Pons (tissue), 1 donor: ENCODE measurements around the gene KANTR.
A peak's percentile ranks its signal among the peaks of the same experiment; 100 is the strongest.

Source experiments
- DNase-seq: peaks from one replicate; pipeline ENCODE4 v3.0.0-alpha.2; 2016; ENCODE audit warnings: low spot score

The KANTR gene

DNA sequence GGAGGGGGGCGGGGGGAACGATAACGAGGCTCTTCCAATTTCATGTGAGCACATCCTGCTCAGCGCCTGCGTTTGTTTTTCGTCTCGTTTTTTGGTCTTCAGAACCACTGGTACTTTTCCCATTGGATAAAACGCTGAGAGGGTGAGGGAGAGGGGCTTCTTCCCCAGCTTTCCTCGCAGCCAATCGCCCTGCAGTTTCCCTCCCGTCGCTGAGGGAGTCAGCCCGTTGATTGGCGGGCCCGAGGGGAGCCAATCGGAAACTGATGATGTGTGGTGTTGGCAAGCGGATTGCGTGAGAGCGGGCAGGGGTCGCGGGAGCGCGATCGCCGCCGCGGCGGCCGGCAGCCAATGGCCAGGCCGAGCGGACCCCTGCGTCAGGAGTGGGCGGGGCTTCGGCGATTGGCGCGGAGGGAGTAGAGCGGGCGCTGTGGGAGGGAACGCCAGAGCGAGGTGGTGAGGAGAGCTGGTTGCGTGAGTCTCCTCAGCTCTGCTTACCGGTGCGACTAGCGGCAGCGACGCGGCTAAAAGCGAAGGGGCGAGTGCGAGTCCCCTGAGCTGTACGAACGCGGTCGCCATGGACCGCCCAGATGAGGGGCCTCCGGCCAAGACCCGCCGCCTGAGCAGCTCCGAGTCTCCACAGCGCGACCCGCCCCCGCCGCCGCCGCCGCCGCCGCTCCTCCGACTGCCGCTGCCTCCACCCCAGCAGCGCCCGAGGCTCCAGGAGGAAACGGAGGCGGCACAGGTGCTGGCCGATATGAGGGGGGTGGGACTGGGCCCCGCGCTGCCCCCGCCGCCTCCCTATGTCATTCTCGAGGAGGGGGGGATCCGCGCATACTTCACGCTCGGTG is 11.8 kb upstream of the KANTR start, which contains the start of gene TSPYL2:
Gene TSPYL2, plus strand, starts transcription at position 443 of the 848 bp plus-strand sequence. Its CDS starts 132 bp downstream, at position 575.
- DNase-seq: peak; percentile 95

DNA sequence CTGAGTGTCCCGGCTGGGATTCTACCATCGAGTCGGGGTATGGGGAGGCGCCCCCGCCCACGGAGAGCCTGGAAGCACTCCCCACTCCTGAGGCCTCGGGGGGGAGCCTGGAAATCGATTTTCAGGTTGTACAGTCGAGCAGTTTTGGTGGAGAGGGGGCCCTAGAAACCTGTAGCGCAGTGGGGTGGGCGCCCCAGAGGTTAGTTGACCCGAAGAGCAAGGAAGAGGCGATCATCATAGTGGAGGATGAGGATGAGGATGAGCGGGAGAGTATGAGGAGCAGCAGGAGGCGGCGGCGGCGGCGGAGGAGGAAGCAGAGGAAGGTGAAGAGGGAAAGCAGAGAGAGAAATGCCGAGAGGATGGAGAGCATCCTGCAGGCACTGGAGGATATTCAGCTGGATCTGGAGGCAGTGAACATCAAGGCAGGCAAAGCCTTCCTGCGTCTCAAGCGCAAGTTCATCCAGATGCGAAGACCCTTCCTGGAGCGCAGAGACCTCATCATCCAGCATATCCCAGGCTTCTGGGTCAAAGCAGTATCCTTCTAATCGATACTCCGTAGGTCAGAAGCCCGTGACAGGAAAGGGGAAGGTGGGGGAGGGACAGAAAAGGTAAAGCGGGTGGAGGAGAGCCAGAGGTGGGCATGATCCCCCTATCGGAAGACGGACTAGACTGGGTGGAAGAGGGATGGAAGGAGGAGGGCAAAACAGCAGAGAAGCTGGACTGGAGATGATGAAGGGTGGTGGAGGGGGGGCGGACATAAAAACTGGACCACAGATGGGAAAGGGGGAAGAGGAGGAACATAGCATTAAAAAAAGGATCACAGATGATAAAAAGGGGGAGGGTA is 10.9 kb upstream of the KANTR start:
- DNase-seq: no peak

GRCh38 chrX:53084043-53084570 is 9.8 kb upstream of the KANTR start:
- no peak for DNase-seq

DNA sequence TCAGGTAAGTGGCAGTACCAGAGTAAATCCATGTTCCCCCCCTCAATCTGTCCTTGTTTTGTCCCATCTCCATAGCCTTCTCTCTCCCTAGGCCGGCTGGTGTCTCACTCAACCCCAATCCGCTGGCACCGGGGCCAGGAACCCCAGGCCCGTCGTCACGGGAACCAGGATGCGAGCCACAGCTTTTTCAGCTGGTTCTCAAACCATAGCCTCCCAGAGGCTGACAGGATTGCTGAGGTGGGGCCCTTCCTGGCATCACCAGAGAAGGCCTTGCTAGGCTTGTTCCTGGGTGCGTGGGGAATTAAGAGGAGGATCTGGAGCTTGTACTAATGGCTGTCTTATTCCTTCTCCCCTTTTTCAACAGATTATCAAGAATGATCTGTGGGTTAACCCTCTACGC is 9.1 kb upstream of the KANTR start:
- DNase-seq: no peak

DNA sequence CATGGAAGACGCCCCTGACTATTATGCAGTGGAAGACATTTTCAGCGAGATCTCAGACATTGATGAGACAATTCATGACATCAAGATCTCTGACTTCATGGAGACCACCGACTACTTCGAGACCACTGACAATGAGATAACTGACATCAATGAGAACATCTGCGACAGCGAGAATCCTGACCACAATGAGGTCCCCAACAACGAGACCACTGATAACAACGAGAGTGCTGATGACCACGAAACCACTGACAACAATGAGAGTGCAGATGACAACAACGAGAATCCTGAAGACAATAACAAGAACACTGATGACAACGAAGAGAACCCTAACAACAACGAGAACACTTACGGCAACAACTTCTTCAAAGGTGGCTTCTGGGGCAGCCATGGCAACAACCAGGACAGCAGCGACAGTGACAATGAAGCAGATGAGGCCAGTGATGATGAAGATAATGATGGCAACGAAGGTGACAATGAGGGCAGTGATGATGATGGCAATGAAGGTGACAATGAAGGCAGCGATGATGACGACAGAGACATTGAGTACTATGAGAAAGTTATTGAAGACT is 8.2 kb upstream of the KANTR start:
- no peak for DNase-seq

GRCh38 chrX:53086464-53086863 is 7.5 kb upstream of the KANTR start:
- DNase-seq: peak; percentile 34

DNA sequence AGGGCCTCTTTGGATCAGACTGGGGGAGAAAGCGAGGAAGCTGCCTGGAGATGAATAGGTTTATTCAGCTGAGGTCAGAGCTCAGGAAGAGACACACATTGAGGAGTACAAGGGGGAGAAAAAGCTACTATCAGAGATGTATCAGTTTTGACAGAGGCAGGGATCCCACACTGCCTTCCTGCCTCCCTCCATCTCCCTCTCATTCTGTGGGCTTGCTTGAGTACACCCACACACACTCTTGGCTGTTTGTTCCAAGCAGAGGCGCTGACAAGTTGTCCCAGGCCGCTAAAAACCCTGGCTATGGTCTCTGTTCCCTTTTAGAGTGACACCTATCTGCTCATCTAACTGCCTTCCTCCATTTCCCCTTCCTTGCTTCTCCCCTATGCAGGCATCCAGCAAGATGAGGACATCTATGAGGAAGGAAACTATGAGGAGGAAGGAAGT is 6.5 kb upstream of the KANTR start:
- DNase-seq: peak; percentile 8

GRCh38 chrX:53088136-53088974 is 5.6 kb upstream of the KANTR start:
- peak; percentile 20 for DNase-seq

- DNase-seq: peak; percentile 64
Observed at GRCh38 chrX:53089224-53089842, 4.6 kb upstream of the KANTR start.

DNA sequence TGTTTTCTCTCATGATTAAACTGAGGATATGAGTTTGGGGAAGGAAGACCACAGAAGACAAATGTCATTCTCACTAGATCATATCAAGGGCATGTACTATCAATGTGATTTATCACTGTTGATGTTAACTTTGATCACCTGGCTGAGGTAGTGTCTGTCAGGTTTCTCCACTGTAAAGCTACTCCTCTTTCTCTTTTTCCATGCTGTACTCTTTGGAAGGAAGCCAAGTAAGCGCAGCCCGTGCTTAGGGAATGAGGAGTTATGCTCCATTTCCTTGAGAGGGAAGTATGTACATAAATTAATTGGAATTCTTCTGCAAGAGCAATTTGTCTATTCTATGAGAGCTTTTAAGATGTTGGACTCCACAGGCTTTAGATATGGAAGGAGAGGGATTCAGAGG is 4.0 kb upstream of the KANTR start:
- no peak for DNase-seq

DNA sequence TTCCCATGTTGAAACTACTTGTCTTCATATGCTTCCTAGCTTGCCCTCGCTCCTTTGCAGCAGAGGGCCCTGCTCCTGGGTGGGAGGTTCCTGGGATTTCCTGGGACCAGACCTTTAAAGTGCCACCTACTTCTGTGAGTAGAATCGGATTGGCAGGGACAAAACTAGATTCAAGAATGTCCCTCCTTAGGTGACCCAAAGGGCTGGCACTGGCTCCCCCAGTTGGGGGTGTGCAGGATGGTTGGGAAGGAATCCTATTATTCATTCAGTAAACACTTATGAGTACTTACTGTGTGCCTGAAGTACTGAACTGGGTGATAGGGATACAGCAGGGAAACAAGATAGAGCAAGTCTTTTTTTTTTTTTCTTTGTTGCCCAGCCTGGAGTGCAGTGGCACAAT is 2.6 kb upstream of the KANTR start:
- no peak for DNase-seq

DNA sequence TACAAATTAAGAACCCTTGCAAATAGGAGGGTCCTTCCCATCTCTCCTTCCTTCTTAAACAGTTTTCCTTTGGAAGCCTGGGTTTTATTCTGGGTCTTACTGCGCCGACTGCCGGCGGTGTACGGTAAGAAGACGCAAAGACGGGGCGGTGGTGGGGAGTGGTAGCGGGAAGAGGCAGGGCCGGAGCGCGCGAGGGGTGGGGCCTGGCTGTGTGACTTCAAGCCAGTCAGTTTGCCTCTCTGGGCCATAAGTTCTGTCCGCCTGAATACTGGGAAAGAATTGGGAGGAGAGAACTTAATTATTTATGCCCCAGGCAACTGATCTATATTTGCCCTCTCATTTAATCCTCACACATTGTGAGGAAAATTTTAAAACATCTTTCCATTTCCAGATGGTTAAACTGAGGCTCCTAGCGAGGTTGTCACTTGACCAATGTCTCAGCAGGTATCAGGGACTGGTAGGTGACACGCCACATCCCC is 726 bp upstream of the KANTR start:
- DNase-seq: peak; percentile 56

DNA sequence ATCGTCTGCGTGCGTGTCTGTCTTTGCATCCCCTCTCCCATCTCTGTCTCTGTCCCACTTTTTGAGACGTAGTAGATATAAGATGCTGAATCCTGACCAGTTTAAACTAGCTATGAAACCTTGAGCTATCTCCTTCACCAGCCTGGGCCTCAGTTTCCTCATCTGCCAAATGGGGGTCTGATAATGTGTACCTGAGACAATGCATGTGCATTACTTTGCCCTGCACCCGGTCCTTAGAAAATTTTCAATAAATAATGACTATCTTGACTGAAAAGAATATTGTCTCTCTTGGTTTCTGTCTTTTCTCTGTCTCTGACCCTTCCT is 602 bp downstream of the KANTR start:
- DNase-seq: no peak

DNA sequence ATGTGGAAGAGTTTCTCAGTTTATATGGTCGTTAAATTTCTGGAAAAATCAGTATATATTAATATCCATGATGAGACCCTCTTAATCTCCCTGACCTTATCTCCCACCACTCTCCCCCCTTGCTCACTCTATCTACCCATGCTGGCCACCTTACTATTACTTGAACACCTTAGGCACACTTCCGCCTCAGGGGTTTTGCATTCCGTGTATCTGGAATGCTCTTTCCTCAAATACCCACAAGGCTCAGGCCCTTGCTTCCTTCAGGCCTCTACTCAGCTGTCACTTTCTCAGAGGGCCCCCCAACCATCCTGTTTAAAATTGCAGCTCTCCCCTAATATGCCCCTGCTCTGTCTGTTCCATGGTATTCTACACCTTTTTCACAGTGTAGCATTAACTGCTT is 1.9 kb downstream of the KANTR start:
- no peak for DNase-seq

DNA sequence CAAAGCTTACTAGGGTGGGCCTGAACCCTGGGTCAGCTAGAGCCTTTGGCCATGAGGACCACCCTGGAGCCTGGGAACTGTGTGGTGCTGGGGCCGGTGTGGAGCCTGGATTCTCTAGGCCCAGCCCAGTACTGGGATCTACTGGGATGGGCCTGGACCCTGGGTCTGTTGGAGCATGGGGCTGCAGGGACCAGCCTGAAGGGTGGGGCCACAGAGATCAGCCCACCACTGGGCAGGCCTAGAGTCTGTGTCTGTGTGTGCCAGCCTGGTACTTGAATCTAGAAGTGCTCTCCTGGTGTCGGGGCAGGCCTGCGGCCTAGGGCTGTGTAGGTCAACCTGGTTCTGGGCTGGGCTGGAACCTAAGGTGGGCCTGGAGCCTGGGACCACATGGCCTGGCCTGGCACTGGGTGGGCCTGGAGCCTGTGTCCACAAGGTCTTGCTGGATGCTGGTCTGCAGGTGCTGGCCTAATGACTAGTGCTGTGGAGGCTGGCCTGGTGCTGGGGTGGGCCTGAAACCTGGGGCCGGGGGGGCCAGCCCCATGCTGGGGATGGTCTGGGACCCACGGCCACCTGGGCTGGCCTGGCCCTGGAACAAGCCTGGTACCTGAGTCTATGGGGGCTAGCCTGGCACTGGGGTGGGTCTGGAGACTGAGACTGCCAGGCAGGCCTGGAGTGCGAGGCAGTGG is 21.1 kb downstream of the KANTR start:
- DNase-seq: no peak

GRCh38 chrX:53115550-53115874 is 21.6 kb downstream of the KANTR start:
- no peak for DNase-seq

DNA sequence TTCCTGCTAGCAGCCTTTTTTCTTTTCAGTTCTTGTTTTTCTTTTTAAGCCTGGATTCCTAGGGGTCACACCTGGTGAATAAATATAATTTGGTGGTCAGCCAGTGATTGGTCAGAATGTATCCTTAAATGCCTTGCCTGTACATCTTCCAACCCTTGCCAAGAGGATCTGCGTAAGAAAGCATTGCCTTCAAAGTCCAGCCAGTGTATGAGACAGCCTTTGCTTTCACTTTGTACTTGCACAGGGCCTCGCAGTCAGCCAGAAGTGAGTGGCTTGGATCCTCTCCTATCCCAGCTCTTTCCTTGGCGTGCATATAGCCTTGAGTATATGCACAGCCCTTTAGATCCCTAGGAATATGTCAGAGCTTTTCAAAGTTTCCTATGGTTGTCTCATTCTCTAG is 22.2 kb downstream of the KANTR start:
- DNase-seq: peak; percentile 23

GRCh38 chrX:53122013-53122412 is 28.1 kb downstream of the KANTR start:
- peak; percentile 3 for DNase-seq

DNA sequence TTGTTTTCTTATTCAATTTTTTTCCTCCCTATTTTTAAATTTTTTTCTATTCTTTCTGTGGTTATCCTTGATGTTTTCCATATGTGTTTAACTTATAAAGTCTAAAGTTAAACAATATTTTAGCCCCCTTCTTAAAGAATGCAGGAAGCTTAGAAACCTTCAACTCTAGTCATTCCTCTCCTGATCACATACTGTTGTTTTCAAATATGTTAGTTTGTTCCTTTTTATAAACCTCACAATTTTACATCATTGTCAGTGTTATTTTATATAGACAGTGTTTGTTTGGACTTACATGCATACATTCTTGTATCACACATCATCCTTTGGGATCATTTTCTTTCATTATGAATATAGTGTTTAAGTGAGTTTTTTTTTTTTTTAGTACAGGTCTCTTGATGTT is 31.6 kb downstream of the KANTR start:
- no peak for DNase-seq

DNA sequence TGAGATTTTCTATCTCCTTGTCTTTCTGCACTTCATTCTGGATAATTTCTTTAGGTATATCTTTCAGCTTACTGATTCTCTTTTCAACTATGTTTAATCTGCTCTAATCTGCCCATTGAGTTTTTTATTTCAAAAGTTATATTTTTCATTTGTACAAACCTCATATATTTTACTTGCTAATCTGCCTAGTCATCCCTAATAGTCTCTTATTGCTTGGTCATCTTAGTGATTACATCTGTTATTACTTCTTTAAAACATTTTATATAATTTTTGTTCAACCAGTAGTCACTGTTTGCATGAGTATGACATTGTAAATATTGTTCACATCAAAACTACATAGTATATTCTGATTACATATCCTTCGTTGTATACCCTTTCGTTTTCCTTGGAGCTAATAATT is 32.4 kb downstream of the KANTR start:
- DNase-seq: no peak
